ENCODE measurements around the gene MYOT.

DNA sequence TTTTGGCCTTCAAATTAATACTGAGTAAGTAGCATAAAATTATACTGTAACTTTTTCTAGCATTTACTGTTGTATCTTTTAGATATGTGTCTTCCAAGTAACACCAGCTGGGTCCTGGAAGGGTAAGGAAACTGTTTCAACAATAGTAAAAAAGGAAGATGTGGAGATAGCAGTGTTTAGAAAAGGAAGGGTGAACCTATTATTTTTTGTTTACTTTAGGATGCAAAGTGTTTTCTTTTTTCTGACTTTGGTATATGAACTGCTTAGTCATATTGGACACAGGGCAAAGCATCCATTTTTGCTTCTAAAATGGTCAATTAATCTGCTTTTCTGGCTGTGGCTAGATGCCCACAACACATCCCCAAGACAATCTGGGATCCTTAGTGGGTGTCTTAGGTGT is 26.9 kb downstream of the MYOT start:
- TF ChIP-seq, protein P1, sequence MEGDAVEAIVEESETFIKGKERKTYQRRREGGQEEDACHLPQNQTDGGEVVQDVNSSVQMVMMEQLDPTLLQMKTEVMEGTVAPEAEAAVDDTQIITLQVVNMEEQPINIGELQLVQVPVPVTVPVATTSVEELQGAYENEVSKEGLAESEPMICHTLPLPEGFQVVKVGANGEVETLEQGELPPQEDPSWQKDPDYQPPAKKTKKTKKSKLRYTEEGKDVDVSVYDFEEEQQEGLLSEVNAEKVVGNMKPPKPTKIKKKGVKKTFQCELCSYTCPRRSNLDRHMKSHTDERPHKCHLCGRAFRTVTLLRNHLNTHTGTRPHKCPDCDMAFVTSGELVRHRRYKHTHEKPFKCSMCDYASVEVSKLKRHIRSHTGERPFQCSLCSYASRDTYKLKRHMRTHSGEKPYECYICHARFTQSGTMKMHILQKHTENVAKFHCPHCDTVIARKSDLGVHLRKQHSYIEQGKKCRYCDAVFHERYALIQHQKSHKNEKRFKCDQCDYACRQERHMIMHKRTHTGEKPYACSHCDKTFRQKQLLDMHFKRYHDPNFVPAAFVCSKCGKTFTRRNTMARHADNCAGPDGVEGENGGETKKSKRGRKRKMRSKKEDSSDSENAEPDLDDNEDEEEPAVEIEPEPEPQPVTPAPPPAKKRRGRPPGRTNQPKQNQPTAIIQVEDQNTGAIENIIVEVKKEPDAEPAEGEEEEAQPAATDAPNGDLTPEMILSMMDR (IDR thresholded peaks at IDR 0.05) = no peak
- no peak for TF ChIP-seq POLR2A (IDR thresholded peaks at IDR 0.05)
